ENCODE results near the gene CABYR. TPM values are rescaled to one million over a fixed set of nuclear protein-coding genes. Genes with fewer than 3 reads are reported as not detected.
A peak's percentile ranks its signal among the peaks of the same experiment; 100 is the strongest.

CABYR gene
- total and polyA plus RNA-seq, 2 donors (not counting 1 experiment from before 2014, with no cell fraction given): 7.3 to 14.0 TPM

- Histone ChIP-seq H3K4me2 (ENCODE audit: extremely low read depth, insufficient read depth, low read length) (no peak overlapping the region), H3K27me3 (ENCODE audit: control insufficient read depth, insufficient read depth, low read length) (no peaks in the 10 kb centered on the region), H3K4me1 (ENCODE audit: control insufficient read depth, extremely low read depth, insufficient read depth, low read length) (no peaks in the 10 kb centered on the region), H3K4me3 (replicated peaks in 1 of 4; ENCODE audit: control extremely low read depth in 1 of 4, insufficient read depth in 1 of 4, low read depth in 3 of 4, low read length in 4 of 4) (no peak overlapping the region), H3K27ac (ENCODE audit: insufficient read depth, low read length) (no peak overlapping the region), H4K20me1 (ENCODE audit: control insufficient read depth, extremely low read depth, insufficient read depth, low read length) (no peaks in the 10 kb centered on the region), H3K79me2 (ENCODE audit: control insufficient read depth, insufficient read depth, low read length) (no peaks in the 10 kb centered on the region), H3K9ac (ENCODE audit: insufficient read depth, low read length) (no peak overlapping the region), H2AFZ (ENCODE audit: low read length) (no peak overlapping the region), H3K36me3 (ENCODE audit: control insufficient read depth, insufficient read depth, low read length) (no peaks in the 10 kb centered on the region), H3K9me3 (ENCODE audit: control insufficient read depth, insufficient read depth, low read depth, low read length) (no peaks in the 10 kb centered on the region)
- DNase-seq (ENCODE audit: low read depth in 2 of 2): peak in 1 of 2 donors; percentile 4
- TF ChIP-seq EZH2 (IDR thresholded peaks at IDR 0.05; ENCODE audit: low read length, missing control alignments): no peak
- no peak for TF ChIP-seq CTCF (conservative IDR thresholded peaks at IDR 0.05 in 1 of 2, IDR thresholded peaks at IDR 0.05 in 1 of 2; ENCODE audit: low read depth in 1 of 2, low read length in 2 of 2)
These were observed 50.9 kb downstream of the CABYR start for GRCh38 chr18:24189664-24190346.

GRCh38 chr18:24190590-24190989, 51.7 kb downstream of the CABYR start:
- Histone ChIP-seq H4K20me1 (ENCODE audit: control insufficient read depth, extremely low read depth, insufficient read depth, low read length) (no peaks in the 10 kb centered on the region), H3K4me2 (ENCODE audit: extremely low read depth, insufficient read depth, low read length) (no peak overlapping the region), H3K79me2 (ENCODE audit: control insufficient read depth, insufficient read depth, low read length) (no peaks in the 10 kb centered on the region), H2AFZ (ENCODE audit: low read length) (no peak overlapping the region), H3K9me3 (ENCODE audit: control insufficient read depth, insufficient read depth, low read depth, low read length) (no peaks in the 10 kb centered on the region), H3K27ac (ENCODE audit: insufficient read depth, low read length) (no peak overlapping the region), H3K4me1 (ENCODE audit: control insufficient read depth, extremely low read depth, insufficient read depth, low read length) (no peaks in the 10 kb centered on the region), H3K27me3 (ENCODE audit: control insufficient read depth, insufficient read depth, low read length) (no peaks in the 10 kb centered on the region), H3K9ac (ENCODE audit: insufficient read depth, low read length) (no peak overlapping the region), H3K36me3 (ENCODE audit: control insufficient read depth, insufficient read depth, low read length) (no peaks in the 10 kb centered on the region), H3K4me3 (replicated peaks in 1 of 4; ENCODE audit: control extremely low read depth in 1 of 4, insufficient read depth in 1 of 4, low read depth in 3 of 4, low read length in 4 of 4) (no peak overlapping the region)
- no peak for TF ChIP-seq CTCF (conservative IDR thresholded peaks at IDR 0.05 in 1 of 2, IDR thresholded peaks at IDR 0.05 in 1 of 2; ENCODE audit: low read depth in 1 of 2, low read length in 2 of 2)
- no peak for TF ChIP-seq EZH2 (IDR thresholded peaks at IDR 0.05; ENCODE audit: low read length, missing control alignments)
- peak in 1 of 2 donors; percentile 35 for DNase-seq (ENCODE audit: low read depth in 2 of 2)

GRCh38 chr18:24195296-24196053, 56.6 kb downstream of the CABYR start:
- no peaks in the 10 kb centered on the region for H3K79me2 ChIP-seq (ENCODE audit: control insufficient read depth, insufficient read depth, low read length)
- no peak overlapping the region for H2AFZ ChIP-seq (ENCODE audit: low read length)
- no peaks in the 10 kb centered on the region for H3K9me3 ChIP-seq (ENCODE audit: control insufficient read depth, insufficient read depth, low read depth, low read length)
- no peaks in the 10 kb centered on the region for H4K20me1 ChIP-seq (ENCODE audit: control insufficient read depth, extremely low read depth, insufficient read depth, low read length)
- DNase-seq (ENCODE audit: low read depth in 2 of 2): no peak
- H3K36me3 ChIP-seq (ENCODE audit: control insufficient read depth, insufficient read depth, low read length): no peaks in the 10 kb centered on the region
- no peak for TF ChIP-seq EZH2 (IDR thresholded peaks at IDR 0.05; ENCODE audit: low read length, missing control alignments)
- no peaks in the 10 kb centered on the region for H3K27me3 ChIP-seq (ENCODE audit: control insufficient read depth, insufficient read depth, low read length)
- H3K4me3 ChIP-seq (replicated peaks in 1 of 4; ENCODE audit: control extremely low read depth in 1 of 4, insufficient read depth in 1 of 4, low read depth in 3 of 4, low read length in 4 of 4): no peak overlapping the region
- no peak overlapping the region for H3K27ac ChIP-seq (ENCODE audit: insufficient read depth, low read length)
- no peak overlapping the region for H3K9ac ChIP-seq (ENCODE audit: insufficient read depth, low read length)
- no peaks in the 10 kb centered on the region for H3K4me1 ChIP-seq (ENCODE audit: control insufficient read depth, extremely low read depth, insufficient read depth, low read length)
- H3K4me2 ChIP-seq (ENCODE audit: extremely low read depth, insufficient read depth, low read length): no peak overlapping the region

All from fibroblast of lung (primary cell).